NCI-H1930 (cell line): ENCODE results near the gene RBMY1A1.
"Not testable (repeated sequence)": the region's sequence is repeated elsewhere in the genome, so short reads cannot be mapped to it uniquely, and the experiment has no call there.

ENCODE experiments used
- DNase-seq, 2 experiments: peaks; one replicate each; lab custom pipeline; 2025; lab: John Stamatoyannopoulos, UW

The RBMY1A1 gene

GRCh38 chrY:21534579-21534978, at the start of gene RBMY1A1:
TSS of gene RBMY1A1 (plus strand) at chrY:21534879. CDS start at chrY:21536892, 2,013 bp downstream.
- not testable (repeated sequence) for DNase-seq

- not testable (repeated sequence) for DNase-seq
These were observed 23.6 kb upstream of the RBMY1A1 start, which contains the start of gene RBMY1B for GRCh38 chrY:21511038-21511437. TSS of gene RBMY1B (plus strand) at chrY:21511338. CDS start at chrY:21513351, 2,013 bp downstream.

- DNase-seq, result not testable (repeated sequence)
These were observed 24.8 kb downstream of the RBMY1A1 start for GRCh38 chrY:21559316-21559984.

- no peak for DNase-seq
These were observed 50.8 kb downstream of the RBMY1A1 start for GRCh38 chrY:21585449-21585848.

- not testable (repeated sequence) for DNase-seq
These were observed 51.8 kb downstream of the RBMY1A1 start for GRCh38 chrY:21586454-21586853.

GRCh38 chrY:21592059-21592458, 57.4 kb downstream of the RBMY1A1 start:
- no peak for DNase-seq

- DNase-seq, result not testable (repeated sequence)
These were observed 61.6 kb downstream of the RBMY1A1 start for GRCh38 chrY:21596287-21596686.
